HepG2 (cell line): ENCODE measurements around the gene CAPS. TPM values are rescaled to one million over a fixed set of nuclear protein-coding genes. Genes with fewer than 3 reads are reported as not detected.

ENCODE experiments used
- ARNTL ChIP-seq: sonication (generic); formaldehyde crosslinking; IDR thresholded peaks from 2 replicates; pipeline ENCODE4 v1.4.0; 2020; ENCODE audit warnings: mild to moderate bottlenecking, missing genetic modification reagents
- ATRX ChIP-seq: sonication (generic); formaldehyde crosslinking; IDR thresholded peaks from 2 replicates; pipeline ENCODE4 v1.4.0; 2020; ENCODE audit warnings: missing genetic modification reagents, borderline replicate concordance
- DNMT1 ChIP-seq: sonication (generic); formaldehyde crosslinking; IDR thresholded peaks from 2 replicates; pipeline ENCODE4 v1.5.1; 2020; ENCODE audit warnings: mild to moderate bottlenecking, missing genetic modification reagents
- HMG20A ChIP-seq: IDR thresholded peaks from 2 replicates; pipeline ENCODE4 v1.6.1; 2016; ENCODE audit warnings: borderline replicate concordance
- KDM4B ChIP-seq: sonication (generic); formaldehyde crosslinking; IDR thresholded peaks from 2 replicates; pipeline ENCODE4 v1.4.0; 2020; ENCODE audit warnings: missing genetic modification reagents
- KMT2B ChIP-seq: IDR thresholded peaks from 2 replicates; pipeline ENCODE4 v1.6.1; 2016; ENCODE audit warnings: missing genetic modification reagents, missing compliant biosample characterization
- MXD4 ChIP-seq: IDR thresholded peaks from 2 replicates; pipeline ENCODE4 v1.6.1; 2016; ENCODE audit warnings: mild to moderate bottlenecking, missing biosample characterization, missing genetic modification reagents
- PREB ChIP-seq: sonication (generic); formaldehyde crosslinking; IDR thresholded peaks from 2 replicates; pipeline ENCODE4 v1.4.0; 2020; ENCODE audit warnings: missing genetic modification reagents
- TERF1 ChIP-seq: sonication (generic); formaldehyde crosslinking; IDR thresholded peaks from 2 replicates; pipeline ENCODE4 v1.8.0; 2022; ENCODE audit warnings: mild to moderate bottlenecking, missing genetic modification reagents, moderate library complexity
- TFDP2 ChIP-seq: sonication (generic); formaldehyde crosslinking; IDR thresholded peaks from 2 replicates; pipeline ENCODE4 v1.4.0; 2020; ENCODE audit warnings: missing genetic modification reagents
- ZBTB7B ChIP-seq: sonication (generic); formaldehyde crosslinking; IDR thresholded peaks from 2 replicates; pipeline ENCODE4 v1.4.0; 2020; ENCODE audit warnings: missing genetic modification reagents
- ZMYM3 ChIP-seq: sonication (generic); formaldehyde crosslinking; IDR thresholded peaks from 2 replicates; pipeline ENCODE4 v1.5.1; 2020; ENCODE audit warnings: mild to moderate bottlenecking, missing genetic modification reagents
- ZNF18 ChIP-seq: sonication (generic); formaldehyde crosslinking; IDR thresholded peaks from 2 replicates; pipeline ENCODE4 v1.8.0; 2022; ENCODE audit warnings: mild to moderate bottlenecking, missing genetic modification reagents; ENCODE audit not compliant: insufficient replicate concordance
- ZNF232 ChIP-seq: sonication (generic); formaldehyde crosslinking; IDR thresholded peaks from 2 replicates; pipeline ENCODE4 v1.4.0; 2020; ENCODE audit warnings: missing genetic modification reagents, borderline replicate concordance
- ZNF343 ChIP-seq: sonication (generic); formaldehyde crosslinking; IDR thresholded peaks from 2 replicates; pipeline ENCODE4 v1.4.0; 2020; ENCODE audit warnings: mild to moderate bottlenecking, missing genetic modification reagents
- ZNF414 ChIP-seq: sonication (generic); formaldehyde crosslinking; IDR thresholded peaks from 2 replicates; pipeline ENCODE4 v1.5.0; 2020; ENCODE audit warnings: missing genetic modification reagents
- ZNF503 ChIP-seq: sonication (generic); formaldehyde crosslinking; IDR thresholded peaks from 2 replicates; pipeline ENCODE4 v1.4.0; 2020; ENCODE audit warnings: missing genetic modification reagents
- ZNF547 ChIP-seq: sonication (generic); formaldehyde crosslinking; IDR thresholded peaks from 2 replicates; pipeline ENCODE4 v1.5.1; 2020; ENCODE audit warnings: mild to moderate bottlenecking, missing genetic modification reagents
- ZNF552 ChIP-seq: sonication (generic); formaldehyde crosslinking; IDR thresholded peaks from 2 replicates; pipeline ENCODE4 v1.9.0; 2022; ENCODE audit warnings: missing genetic modification reagents, mild to moderate bottlenecking, borderline replicate concordance
- ZNF570 ChIP-seq: sonication (generic); formaldehyde crosslinking; IDR thresholded peaks from 2 replicates; pipeline ENCODE4 v1.4.0; 2020; ENCODE audit warnings: mild to moderate bottlenecking, missing genetic modification reagents, borderline replicate concordance
- ZNF841 ChIP-seq: sonication (generic); formaldehyde crosslinking; IDR thresholded peaks from 2 replicates; pipeline ENCODE4 v1.8.1; 2023; ENCODE audit warnings: missing genetic modification reagents, borderline replicate concordance
- ZSCAN20 ChIP-seq: sonication (generic); formaldehyde crosslinking; IDR thresholded peaks from 2 replicates; pipeline ENCODE4 v1.4.0; 2020; ENCODE audit warnings: missing genetic modification reagents, mild to moderate bottlenecking, borderline replicate concordance
- polyA plus RNA-seq, 8 experiments: library from polyadenylated mRNA; depleted of rRNA in 3 of 8; stranded (reverse) in 7 of 8; unstranded in 1 of 8; fragments of >200 nt; fragmentation: Illumina TruSeq in 4 of 8; extraction: Trizol in 4 of 8; gene quantifications; 2 replicates each; pipeline versions ENCODE4 v1.2.1 to v1.2.3, GENCODE V29; 2011 to 2016; ENCODE audit warnings: low read depth in 4 of 8, missing spikeins in 1 of 8, mixed read lengths in 1 of 8; ENCODE audit not compliant: insufficient read depth in 1 of 8
- total RNA-seq, 5 experiments: library from RNA; depleted of rRNA; stranded (reverse); fragments of >200 nt; fragmentation: Illumina TruSeq; extraction: Trizol; gene quantifications; 2 replicates each; pipeline ENCODE4 v1.2.3, GENCODE V29; 2016; ENCODE audit warnings: low read depth in 1 of 5

CAPS gene
- total and polyA plus RNA-seq, 2 of the 13 experiments (the other 11 are each of a cell fraction or from before 2014, with no cell fraction given) = 3.1 TPM

- TF ChIP-seq ARNTL (CRISPR knock-in tag) (peak; percentile 89), ZNF343 (CRISPR knock-in tag) (peak; percentile 76; the same call in 1 of the 2 replicates), ZSCAN20 (CRISPR knock-in tag) (no peak), KMT2B (CRISPR knock-in tag) (peak; percentile 36; the same call in 1 of the 2 replicates), ZNF841 (CRISPR knock-in tag) (no peak), ZNF552 (CRISPR knock-in tag) (peak; percentile 48; the same call in 1 of the 2 replicates), ZNF547 (CRISPR knock-in tag) (no peak), TERF1 (no peak), DNMT1 (CRISPR knock-in tag) (0 out of 2 replicates have a peak, but pooled peaks have one; percentile 66), ZBTB7B (peak; percentile 82; the same call in 1 of the 2 replicates), ZNF414 (CRISPR knock-in tag) (0 out of 2 replicates have a peak, but pooled peaks have one; percentile 39), MXD4 (CRISPR knock-in tag) (no peak; the same call in 1 of the 2 replicates), ZNF18 (peak; percentile 88), ATRX (CRISPR knock-in tag) (no peak), ZNF503 (CRISPR knock-in tag) (peak; percentile 87), HMG20A (CRISPR knock-in tag) (peak; percentile 90), ZMYM3 (CRISPR knock-in tag) (peak; percentile 99), TFDP2 (CRISPR knock-in tag) (peak; percentile 59), PREB (CRISPR knock-in tag) (no peak), KDM4B (peak; percentile 89; the same call in 1 of the 2 replicates), ZNF570 (no peak), ZNF232 (CRISPR knock-in tag) (peak; percentile 51; the same call in 1 of the 2 replicates)
These were observed 43.1 kb upstream of the CAPS start (continued) for GRCh38 chr19:5870986-5871394.
